Parathyroid adenoma (tissue), 2 donors: ENCODE data around the gene CCDC6.

ENCODE experiments used
- H2AFZ ChIP-seq: fragments of 300-600 bp; sonication (generic); one replicate; pipeline ENCODE4 v1.7.0; 2017; ENCODE audit warnings: antibody characterized with exemption, mild to moderate bottlenecking
- H3K27ac ChIP-seq: fragments of 300-600 bp; sonication (generic); one replicate; pipeline ENCODE4 v1.7.0; 2017
- H3K27me3 ChIP-seq: fragments of 300-600 bp; sonication (generic); one replicate; pipeline ENCODE4 v1.7.0; 2017; ENCODE audit warnings: low read length; ENCODE audit not compliant: control insufficient read depth, insufficient read depth
- H3K36me3 ChIP-seq: fragments of 300-600 bp; sonication (generic); one replicate; pipeline ENCODE4 v1.7.0; 2017; ENCODE audit warnings: low read length; ENCODE audit not compliant: control insufficient read depth, insufficient read depth
- H3K4me1 ChIP-seq: fragments of 300-600 bp; sonication (generic); one replicate; pipeline ENCODE4 v1.7.0; 2017; ENCODE audit warnings: control low read depth
- H3K4me2 ChIP-seq: fragments of 300-600 bp; sonication (generic); one replicate; pipeline ENCODE4 v1.7.0; 2017; ENCODE audit warnings: low read length
- H3K4me3 ChIP-seq: fragments of 300-600 bp; sonication (generic); one replicate; pipeline ENCODE4 v1.7.0; 2017; ENCODE audit warnings: low read depth, low read length
- H3K79me2 ChIP-seq: fragments of 300-600 bp; sonication (generic); one replicate; pipeline ENCODE4 v1.7.0; 2017; ENCODE audit warnings: control low read depth
- H3K9ac ChIP-seq: fragments of 300-600 bp; sonication (generic); one replicate; pipeline ENCODE4 v1.7.0; 2017; ENCODE audit warnings: mild to moderate bottlenecking
- H3K9me3 ChIP-seq: fragments of 300-600 bp; sonication (generic); one replicate; pipeline ENCODE4 v1.7.0; 2017; ENCODE audit warnings: low read length; ENCODE audit not compliant: control insufficient read depth
- TF ChIP-seq, protein P1 (sequence below): fragments of 300-600 bp; sonication (generic); IDR thresholded peaks from one replicate; pipeline ENCODE4 v1.7.0; 2017; ENCODE audit warnings: antibody characterized with exemption, mild to moderate bottlenecking
- donor health status: primary hyperparathyroidism.

The CCDC6 gene

GRCh38 chr10:59945991-59946390 is 39.6 kb upstream of the CCDC6 start:
- Histone ChIP-seq H3K79me2 (no peaks in the 10 kb centered on the region), H3K36me3 (no peaks in the 10 kb centered on the region), H3K9me3 (no peaks in the 10 kb centered on the region), H3K4me2 (no peak overlapping the region), H2AFZ (no peak overlapping the region), H3K4me3 (no peak overlapping the region), H3K9ac (no peak overlapping the region), H3K27ac (no peak overlapping the region), H3K27me3 (no peaks in the 10 kb centered on the region), H3K4me1 (no peaks in the 10 kb centered on the region)
- TF ChIP-seq, protein P1, sequence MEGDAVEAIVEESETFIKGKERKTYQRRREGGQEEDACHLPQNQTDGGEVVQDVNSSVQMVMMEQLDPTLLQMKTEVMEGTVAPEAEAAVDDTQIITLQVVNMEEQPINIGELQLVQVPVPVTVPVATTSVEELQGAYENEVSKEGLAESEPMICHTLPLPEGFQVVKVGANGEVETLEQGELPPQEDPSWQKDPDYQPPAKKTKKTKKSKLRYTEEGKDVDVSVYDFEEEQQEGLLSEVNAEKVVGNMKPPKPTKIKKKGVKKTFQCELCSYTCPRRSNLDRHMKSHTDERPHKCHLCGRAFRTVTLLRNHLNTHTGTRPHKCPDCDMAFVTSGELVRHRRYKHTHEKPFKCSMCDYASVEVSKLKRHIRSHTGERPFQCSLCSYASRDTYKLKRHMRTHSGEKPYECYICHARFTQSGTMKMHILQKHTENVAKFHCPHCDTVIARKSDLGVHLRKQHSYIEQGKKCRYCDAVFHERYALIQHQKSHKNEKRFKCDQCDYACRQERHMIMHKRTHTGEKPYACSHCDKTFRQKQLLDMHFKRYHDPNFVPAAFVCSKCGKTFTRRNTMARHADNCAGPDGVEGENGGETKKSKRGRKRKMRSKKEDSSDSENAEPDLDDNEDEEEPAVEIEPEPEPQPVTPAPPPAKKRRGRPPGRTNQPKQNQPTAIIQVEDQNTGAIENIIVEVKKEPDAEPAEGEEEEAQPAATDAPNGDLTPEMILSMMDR: no peak

GRCh38 chr10:59945590-59945989 is 39.2 kb upstream of the CCDC6 start:
- H2AFZ ChIP-seq: no peak overlapping the region
- no peaks in the 10 kb centered on the region for H3K36me3 ChIP-seq
- H3K9ac ChIP-seq: no peak overlapping the region
- TF ChIP-seq, protein P1: no peak
- no peak overlapping the region for H3K4me3 ChIP-seq
- H3K9me3 ChIP-seq: no peaks in the 10 kb centered on the region
- H3K27me3 ChIP-seq: no peaks in the 10 kb centered on the region
- no peak overlapping the region for H3K27ac ChIP-seq
- H3K4me2 ChIP-seq: no peak overlapping the region
- no peaks in the 10 kb centered on the region for H3K4me1 ChIP-seq
- H3K79me2 ChIP-seq: no peaks in the 10 kb centered on the region

DNA sequence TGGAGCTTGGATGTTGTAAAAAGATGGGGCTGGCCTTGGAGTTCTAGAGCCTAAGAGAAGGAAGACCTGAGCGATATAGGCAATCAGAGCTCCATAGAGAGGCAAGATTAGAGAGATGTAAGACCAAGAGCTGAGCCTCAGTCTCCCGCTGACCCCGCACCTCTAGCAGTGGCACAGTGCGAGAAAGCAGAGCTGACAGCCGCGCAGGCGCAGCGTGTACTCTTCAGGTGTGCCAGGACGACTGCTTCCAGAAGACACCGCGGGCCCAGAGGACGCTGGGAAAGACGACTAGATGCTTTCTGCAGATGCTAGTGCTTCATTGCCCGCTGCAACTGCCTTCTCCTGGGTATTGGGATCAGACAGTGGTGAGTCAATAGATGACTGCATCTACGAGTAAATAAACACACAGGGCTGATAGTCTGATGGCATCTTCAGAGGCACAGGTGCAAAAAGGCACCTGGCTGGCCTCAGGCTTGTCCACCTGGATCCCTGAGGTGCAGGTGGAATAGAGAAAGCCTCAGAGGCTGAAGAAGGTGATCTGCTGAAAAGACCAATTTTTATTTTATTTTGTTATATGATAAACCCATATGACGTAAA is 38.1 kb upstream of the CCDC6 start:
- H3K27ac ChIP-seq: no peak overlapping the region
- no peaks in the 10 kb centered on the region for H3K79me2 ChIP-seq
- H3K4me2 ChIP-seq: no peak overlapping the region
- H3K9me3 ChIP-seq: no peaks in the 10 kb centered on the region
- no peak overlapping the region for H3K9ac ChIP-seq
- H3K36me3 ChIP-seq: no peaks in the 10 kb centered on the region
- H2AFZ ChIP-seq: no peak overlapping the region
- H3K4me3 ChIP-seq: no peak overlapping the region
- no peaks in the 10 kb centered on the region for H3K27me3 ChIP-seq
- H3K4me1 ChIP-seq: no peaks in the 10 kb centered on the region
- TF ChIP-seq, protein P1: no peak

DNA sequence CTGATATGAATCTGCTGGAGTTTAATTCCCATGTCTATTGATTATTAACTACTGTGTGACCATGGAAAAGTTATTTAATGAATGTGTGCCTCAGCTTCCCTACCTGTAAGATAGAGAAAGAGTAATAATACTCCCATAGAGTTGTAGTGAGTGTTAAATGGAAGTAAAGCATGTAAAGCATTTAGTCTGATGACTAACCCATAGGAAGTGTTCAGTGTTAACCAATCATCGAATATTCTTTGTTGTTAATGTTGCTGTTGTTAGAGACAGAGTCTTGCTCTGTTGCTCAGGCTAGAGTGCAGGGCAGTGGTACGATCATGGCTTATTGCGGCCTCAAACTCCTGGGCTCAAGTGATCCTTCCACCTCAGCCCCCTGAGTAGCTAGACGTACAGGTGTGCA is 36.2 kb upstream of the CCDC6 start:
- H3K36me3 ChIP-seq: no peaks in the 10 kb centered on the region
- no peaks in the 10 kb centered on the region for H3K9me3 ChIP-seq
- H3K27ac ChIP-seq: no peak overlapping the region
- TF ChIP-seq, protein P1: no peak
- H3K4me3 ChIP-seq: no peak overlapping the region
- H2AFZ ChIP-seq: no peak overlapping the region
- no peaks in the 10 kb centered on the region for H3K79me2 ChIP-seq
- H3K4me1 ChIP-seq: no peaks in the 10 kb centered on the region
- H3K4me2 ChIP-seq: no peak overlapping the region
- no peaks in the 10 kb centered on the region for H3K27me3 ChIP-seq
- H3K9ac ChIP-seq: no peak overlapping the region

DNA sequence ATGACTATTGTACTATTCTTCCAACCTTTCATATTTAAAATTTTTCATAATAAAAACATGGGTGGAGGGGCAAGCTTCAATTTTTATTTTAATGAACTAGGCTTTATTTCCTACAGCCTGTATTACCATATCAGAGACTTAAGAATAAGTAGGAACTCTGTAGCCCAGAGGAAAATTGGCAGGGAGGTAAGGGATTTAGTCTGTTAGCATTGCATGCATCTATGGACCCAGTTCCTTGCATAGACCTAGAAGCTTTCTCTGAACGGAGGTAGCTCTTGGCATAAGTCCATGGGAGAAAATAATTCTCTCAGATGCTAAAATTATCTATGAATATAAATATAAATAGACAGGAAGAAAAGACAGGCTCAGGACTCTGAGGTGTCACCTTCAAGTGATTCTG is 31.4 kb upstream of the CCDC6 start:
- no peaks in the 10 kb centered on the region for H3K27me3 ChIP-seq
- H3K79me2 ChIP-seq: no peaks in the 10 kb centered on the region
- no peaks in the 10 kb centered on the region for H3K9me3 ChIP-seq

More for the DNA sequence above, 31.4 kb upstream of the CCDC6 start:
- no peak overlapping the region for H3K4me3 ChIP-seq
- H3K27ac ChIP-seq: no peak overlapping the region
- TF ChIP-seq, protein P1: no peak
- H3K9ac ChIP-seq: no peak overlapping the region
- H3K4me1 ChIP-seq: no peaks in the 10 kb centered on the region
- no peak overlapping the region for H3K4me2 ChIP-seq
- no peak overlapping the region for H2AFZ ChIP-seq
- H3K36me3 ChIP-seq: no peaks in the 10 kb centered on the region
